Measurements from ENCODE around the gene SLC6A6.

DNA sequence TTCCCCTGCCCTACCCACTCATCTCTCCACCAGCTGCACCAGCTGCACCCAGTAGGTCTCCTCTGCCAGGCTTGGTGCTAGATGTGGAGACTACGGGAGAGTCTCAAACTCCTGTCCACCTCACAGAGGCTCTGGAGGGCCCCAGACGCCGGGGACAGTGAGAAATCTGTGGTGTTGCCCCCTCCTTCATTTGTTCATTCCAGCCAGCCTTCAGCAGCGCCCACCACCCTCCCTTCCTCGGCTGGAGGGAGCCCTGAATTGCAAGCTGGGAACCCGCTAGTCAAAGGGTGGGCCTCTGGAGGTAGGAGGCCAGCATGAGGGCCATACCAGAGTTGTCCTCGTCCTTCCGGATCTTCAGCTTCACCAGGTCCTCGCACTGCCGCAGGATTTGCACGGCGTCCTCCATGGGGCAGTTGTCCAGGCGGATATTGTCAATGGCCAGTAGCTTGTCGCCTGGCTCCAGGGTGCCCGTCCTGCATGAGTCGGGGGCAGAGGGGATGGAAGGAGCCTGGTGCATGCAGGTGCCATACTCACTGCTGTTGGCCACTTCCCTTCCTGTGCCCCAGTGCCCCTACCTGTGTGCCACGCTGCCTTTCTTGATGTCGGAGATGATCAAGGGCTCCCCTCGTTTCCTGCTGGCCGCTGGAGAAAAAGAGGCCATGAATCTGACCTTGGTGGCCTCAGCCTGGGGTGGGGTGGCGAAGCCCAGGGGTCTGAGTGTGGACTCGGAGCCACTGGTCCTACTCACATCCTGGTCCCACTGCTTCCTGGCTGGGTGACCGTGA, 108.6 kb downstream of the SLC6A6 start:
- no peak for TF ChIP-seq POLR2AphosphoS5 (IDR thresholded peaks at IDR 0.05)
- TF ChIP-seq, protein P1, sequence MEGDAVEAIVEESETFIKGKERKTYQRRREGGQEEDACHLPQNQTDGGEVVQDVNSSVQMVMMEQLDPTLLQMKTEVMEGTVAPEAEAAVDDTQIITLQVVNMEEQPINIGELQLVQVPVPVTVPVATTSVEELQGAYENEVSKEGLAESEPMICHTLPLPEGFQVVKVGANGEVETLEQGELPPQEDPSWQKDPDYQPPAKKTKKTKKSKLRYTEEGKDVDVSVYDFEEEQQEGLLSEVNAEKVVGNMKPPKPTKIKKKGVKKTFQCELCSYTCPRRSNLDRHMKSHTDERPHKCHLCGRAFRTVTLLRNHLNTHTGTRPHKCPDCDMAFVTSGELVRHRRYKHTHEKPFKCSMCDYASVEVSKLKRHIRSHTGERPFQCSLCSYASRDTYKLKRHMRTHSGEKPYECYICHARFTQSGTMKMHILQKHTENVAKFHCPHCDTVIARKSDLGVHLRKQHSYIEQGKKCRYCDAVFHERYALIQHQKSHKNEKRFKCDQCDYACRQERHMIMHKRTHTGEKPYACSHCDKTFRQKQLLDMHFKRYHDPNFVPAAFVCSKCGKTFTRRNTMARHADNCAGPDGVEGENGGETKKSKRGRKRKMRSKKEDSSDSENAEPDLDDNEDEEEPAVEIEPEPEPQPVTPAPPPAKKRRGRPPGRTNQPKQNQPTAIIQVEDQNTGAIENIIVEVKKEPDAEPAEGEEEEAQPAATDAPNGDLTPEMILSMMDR (IDR thresholded peaks at IDR 0.05) = no peak
- TF ChIP-seq POLR2A (IDR thresholded peaks at IDR 0.05) = no peak
